AG10803 (cell line): ENCODE data around the gene MICU1.

Experiments used
- DNase-seq: peaks from one replicate; pipeline ENCODE4 v3.0.0; 2010; ENCODE audit warnings: low read depth
- H3K4me3 ChIP-seq: 2 replicates; pipeline ENCODE4 v1.5.1; 2011; ENCODE audit warnings: mild to moderate bottlenecking, low read length, control low read depth
- TF ChIP-seq, protein P1 (sequence below): conservative IDR thresholded peaks from 2 replicates; pipeline ENCODE4 v1.5.1; 2011; ENCODE audit warnings: mild to moderate bottlenecking, low read length, control low read depth, inconsistent platforms

Gene MICU1

DNA sequence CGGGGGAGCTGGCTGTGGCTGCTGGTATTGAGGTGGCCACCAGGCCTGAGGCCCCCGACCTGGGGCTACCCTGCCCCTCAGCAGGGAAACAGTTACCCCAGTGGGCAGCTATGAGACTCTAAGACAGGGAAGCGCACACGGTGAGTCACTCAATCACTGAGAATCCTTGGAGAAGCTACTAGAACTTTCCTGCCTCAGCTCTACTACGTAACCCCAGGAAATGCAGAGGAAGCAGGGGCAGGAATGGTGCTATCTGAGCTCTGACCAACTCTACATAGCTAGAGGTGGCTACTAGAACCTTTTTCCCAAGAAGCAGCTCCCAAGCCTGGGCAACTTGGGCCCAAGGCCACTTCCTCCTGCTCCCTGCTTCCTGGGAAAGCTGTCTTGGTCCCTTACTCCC is 283.0 kb downstream of the MICU1 start:
- DNase-seq = no peak
- TF ChIP-seq, protein P1, sequence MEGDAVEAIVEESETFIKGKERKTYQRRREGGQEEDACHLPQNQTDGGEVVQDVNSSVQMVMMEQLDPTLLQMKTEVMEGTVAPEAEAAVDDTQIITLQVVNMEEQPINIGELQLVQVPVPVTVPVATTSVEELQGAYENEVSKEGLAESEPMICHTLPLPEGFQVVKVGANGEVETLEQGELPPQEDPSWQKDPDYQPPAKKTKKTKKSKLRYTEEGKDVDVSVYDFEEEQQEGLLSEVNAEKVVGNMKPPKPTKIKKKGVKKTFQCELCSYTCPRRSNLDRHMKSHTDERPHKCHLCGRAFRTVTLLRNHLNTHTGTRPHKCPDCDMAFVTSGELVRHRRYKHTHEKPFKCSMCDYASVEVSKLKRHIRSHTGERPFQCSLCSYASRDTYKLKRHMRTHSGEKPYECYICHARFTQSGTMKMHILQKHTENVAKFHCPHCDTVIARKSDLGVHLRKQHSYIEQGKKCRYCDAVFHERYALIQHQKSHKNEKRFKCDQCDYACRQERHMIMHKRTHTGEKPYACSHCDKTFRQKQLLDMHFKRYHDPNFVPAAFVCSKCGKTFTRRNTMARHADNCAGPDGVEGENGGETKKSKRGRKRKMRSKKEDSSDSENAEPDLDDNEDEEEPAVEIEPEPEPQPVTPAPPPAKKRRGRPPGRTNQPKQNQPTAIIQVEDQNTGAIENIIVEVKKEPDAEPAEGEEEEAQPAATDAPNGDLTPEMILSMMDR = no peak
- H3K4me3 ChIP-seq = no peak overlapping the region

DNA sequence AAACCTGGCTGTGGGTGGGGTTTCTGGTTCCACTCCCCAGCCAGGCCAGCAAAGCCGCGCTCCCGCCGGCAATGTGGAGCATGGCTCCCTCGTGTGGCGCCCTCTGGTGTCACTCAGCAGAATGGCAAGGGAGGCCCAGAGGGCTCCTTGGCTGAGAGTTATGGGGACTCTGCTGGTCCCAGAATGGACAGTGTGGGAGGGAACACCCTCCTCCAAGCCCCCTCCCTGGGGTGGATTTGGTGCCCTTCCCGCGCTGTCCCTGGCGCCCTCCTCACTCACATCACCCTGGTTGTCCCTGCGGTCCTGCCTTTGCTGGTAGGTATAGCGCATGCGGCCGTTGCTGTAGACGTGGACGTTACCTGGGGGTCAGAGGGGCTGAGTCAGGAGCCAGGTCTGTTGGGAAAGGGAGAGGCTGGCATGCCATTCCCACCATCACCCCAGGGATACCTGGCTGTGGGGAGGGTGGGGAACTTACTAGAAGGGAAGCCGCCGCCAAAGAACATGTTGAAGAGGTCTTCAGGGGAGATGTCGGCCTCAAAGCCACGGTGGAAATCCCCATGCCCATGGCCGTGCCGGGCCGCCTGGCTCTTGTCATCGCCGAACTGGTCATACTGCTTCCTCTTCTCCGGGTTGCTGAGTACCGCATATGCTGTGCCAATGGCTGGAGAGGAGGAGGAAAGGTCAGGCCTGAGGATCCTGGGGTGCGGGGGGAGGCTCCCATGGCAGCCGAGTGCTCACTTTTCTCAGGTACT is 285.2 kb downstream of the MICU1 start:
- H3K4me3 ChIP-seq = no peak overlapping the region
- no peak for DNase-seq

DNA sequence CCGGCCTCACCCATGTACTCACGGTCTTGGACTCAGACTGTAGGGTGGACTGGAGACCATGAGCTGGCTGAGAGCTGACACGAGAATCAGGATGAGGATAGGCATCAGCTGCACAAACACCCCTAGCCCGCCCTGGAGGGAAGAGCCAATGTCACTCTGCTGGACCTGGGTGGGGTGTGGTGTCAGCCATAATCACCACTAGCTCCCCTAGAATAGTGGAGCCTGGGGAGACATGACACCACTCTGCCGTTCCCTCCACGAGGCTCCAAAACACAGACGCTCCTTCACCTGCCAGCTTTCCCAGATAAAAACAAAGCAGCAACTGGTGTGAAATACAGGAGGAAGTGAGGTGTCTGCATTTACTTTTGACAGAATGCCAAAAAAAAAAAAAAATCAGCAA is 287.7 kb downstream of the MICU1 start:
- DNase-seq = no peak
- TF ChIP-seq, protein P1 = no peak
- no peak overlapping the region for H3K4me3 ChIP-seq

More for the DNA sequence above, 285.2 kb downstream of the MICU1 start:
- TF ChIP-seq, protein P1 = peak; percentile 89

DNA sequence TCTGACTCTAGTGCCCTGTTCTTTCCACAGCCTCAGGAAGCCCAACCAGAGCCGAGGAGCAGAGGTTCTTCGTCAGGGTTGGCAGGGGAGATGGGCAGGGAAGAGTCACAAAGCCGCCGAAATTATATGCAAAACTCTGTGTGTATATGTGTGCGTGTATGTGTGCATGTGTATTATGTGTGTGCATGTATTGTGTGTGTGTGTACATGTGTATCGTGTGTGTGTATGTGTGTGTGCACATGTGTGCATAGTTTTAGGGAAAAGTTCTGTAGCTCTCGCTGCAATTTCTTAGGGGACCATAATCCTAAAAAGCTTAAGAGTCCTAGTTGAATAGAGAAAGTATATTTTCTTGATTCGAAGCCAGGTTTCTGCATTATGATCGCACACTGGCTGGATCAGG is 288.2 kb downstream of the MICU1 start:
- H3K4me3 ChIP-seq = no peak overlapping the region
- no peak for DNase-seq
- TF ChIP-seq, protein P1 = no peak

DNA sequence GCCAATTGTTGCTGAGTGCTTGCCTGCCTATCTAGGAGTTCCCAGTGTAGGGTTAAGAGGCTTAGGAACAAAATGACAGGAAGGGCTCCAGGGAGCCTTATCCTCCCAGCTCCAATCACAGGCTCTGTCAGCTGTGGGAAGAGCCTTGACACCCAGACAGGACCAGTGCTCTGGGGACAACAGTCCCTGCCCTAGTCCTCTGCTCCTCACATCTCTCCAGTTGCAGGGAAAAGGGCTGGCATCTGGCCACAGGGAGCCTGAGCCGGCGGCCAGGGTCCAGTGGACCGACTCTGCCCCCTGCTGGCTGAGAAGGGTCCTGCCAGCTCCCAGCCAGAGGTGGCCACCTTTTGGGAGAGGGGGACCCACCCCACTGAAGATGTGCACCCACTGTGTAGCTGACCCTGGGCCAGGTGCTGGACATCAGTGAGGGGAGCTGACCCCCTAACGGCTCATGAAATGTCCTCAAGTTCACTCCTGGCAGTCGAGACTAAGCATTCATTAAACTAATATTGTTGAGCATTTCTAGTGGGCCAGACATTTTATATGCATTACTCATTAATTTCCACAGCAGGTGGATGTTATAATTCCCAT is 288.7 kb downstream of the MICU1 start:
- TF ChIP-seq, protein P1 = peak; percentile 81
- DNase-seq = peak; percentile 50
- H3K4me3 ChIP-seq = no peak overlapping the region

DNA sequence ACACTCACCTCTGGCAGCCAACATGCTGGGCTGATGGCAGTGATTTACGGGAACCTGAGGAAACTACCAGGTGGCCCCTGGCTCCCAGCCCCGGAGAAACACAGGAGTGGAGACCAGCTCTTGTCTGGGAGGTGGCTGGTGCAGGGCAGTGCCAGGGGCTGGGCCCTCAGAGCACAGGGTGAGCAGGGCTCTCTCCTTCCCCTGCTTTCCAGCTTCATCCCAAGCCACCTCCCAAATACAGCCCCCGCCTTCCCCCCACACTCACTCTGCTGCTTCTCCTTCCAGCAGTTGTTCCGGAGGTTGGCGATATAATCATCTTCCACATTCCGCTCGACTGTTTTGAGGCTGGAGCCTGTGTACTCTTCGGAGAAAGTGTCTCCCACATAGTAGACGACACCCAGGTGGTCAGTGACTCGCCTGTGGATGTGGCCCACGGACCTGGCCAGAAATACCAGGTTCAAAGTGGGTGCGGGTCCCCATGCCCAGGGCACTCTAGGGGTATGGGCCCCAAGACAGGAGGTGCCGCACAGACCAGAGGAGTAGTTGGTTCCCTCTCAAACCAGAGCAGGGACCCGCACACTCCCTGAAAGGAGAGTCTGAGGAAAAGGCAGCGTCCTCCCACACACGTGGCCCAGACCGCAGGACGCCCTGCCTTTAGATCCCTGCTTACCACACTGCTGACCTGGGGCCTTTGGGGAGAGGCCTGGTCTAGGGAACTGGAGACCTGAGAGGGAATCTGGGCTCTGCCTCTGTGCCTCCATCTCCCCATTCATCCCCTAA is 289.4 kb downstream of the MICU1 start:
- no peak for DNase-seq
- TF ChIP-seq, protein P1 = no peak
- no peak overlapping the region for H3K4me3 ChIP-seq
